Measurements from ENCODE around the gene SYNJ2. TPM values are rescaled to one million over a fixed set of nuclear protein-coding genes. Genes with fewer than 3 reads are reported as not detected.
A peak's percentile ranks its signal among the peaks of the same experiment; 100 is the strongest.

Gene SYNJ2
- total RNA-seq, 1 experiment from 2014 or later, result 24.5 TPM

GRCh38 chr6:157998707-157999167 lies 17.1 kb downstream of the SYNJ2 start:
- H3K56ac ChIP-seq (ENCODE audit: insufficient read length, low read depth, low read length), result no peak overlapping the region
- H3K27me3 Mint-ChIP-seq (ENCODE audit: low read depth), result no peaks in the 10 kb centered on the region; the same call in 1 of the 2 replicates
- DNase-seq, result no peak
- TF ChIP-seq CTCF (conservative IDR thresholded peaks at IDR 0.05), result no peak
- no peak overlapping the region for H3K23ac ChIP-seq (ENCODE audit: insufficient read length, low read depth, low read length)
- no peak overlapping the region for H4K5ac ChIP-seq (ENCODE audit: insufficient read length, low read depth, low read length)
- H4K20me1 ChIP-seq (ENCODE audit: control insufficient read depth, insufficient read depth, insufficient read length), result no peaks in the 10 kb centered on the region
- no peak overlapping the region for H2BK120ac ChIP-seq (ENCODE audit: low read depth, low read length, poor library complexity, severe bottlenecking)
- H3K23me2 ChIP-seq (ENCODE audit: insufficient read length, low read depth, low read length, poor library complexity, severe bottlenecking), result no peaks in the 10 kb centered on the region
- H3K14ac ChIP-seq (ENCODE audit: insufficient read depth, low read length), result no peak overlapping the region
- H4K91ac ChIP-seq (ENCODE audit: insufficient read length, low read depth, low read length), result no peak overlapping the region
- no peak overlapping the region for H4K8ac ChIP-seq (replicated peaks; ENCODE audit: insufficient read length, low read depth, low read length)
- no peak overlapping the region for H3K9ac ChIP-seq (ENCODE audit: extremely low read depth, insufficient read length, low read length)
- H3K4me1 Mint-ChIP-seq, result peaks cover 59 to 66% of the 10 kb centered on the region in 2 experiments
- H3K18ac ChIP-seq (ENCODE audit: insufficient read length, low read depth, low read length), result no peak overlapping the region
- H3K4me1 ChIP-seq (ENCODE audit: insufficient read depth, low read length), result peaks cover 20% of the 10 kb centered on the region; the same call in 1 of the 2 replicates
- no peak overlapping the region for H3K4me3 Mint-ChIP-seq
- peaks cover 0 to 4% of the 10 kb centered on the region in 2 experiments; a peak in 1 of 5 replicates for H3K9me3 Mint-ChIP-seq
- H3K9me3 ChIP-seq (ENCODE audit: control insufficient read depth, low read depth, low read length), result no peaks in the 10 kb centered on the region
- H2BK12ac ChIP-seq (ENCODE audit: insufficient read length, low read depth, low read length), result no peak overlapping the region
- H2BK5ac ChIP-seq (ENCODE audit: insufficient read length, low read length), result no peak overlapping the region
- H3T11ph ChIP-seq (ENCODE audit: low read length), result no peak overlapping the region
- peaks cover 5% of the 10 kb centered on the region; the same call in 1 of the 2 replicates for H3K79me2 ChIP-seq (ENCODE audit: insufficient read depth, low read length)
- no peak overlapping the region for H2AK5ac ChIP-seq (ENCODE audit: insufficient read length, low read length)
- peak overlapping the region in 1 of 3 experiments; percentile 16; a peak in 1 of 7 replicates for H3K27ac Mint-ChIP-seq
- no peak overlapping the region for H2BK20ac ChIP-seq (ENCODE audit: low read depth, low read length, poor library complexity, severe bottlenecking)
- H3K27ac ChIP-seq (ENCODE audit: insufficient read length, low read depth, low read length), result no peak overlapping the region
- H2BK15ac ChIP-seq (ENCODE audit: low read depth, low read length), result no peak overlapping the region
- H3K79me1 ChIP-seq (ENCODE audit: insufficient read depth, low read depth, low read length, poor library complexity, severe bottlenecking), result no peaks in the 10 kb centered on the region
- H3K36me3 Mint-ChIP-seq (ENCODE audit: insufficient read depth in 1 of 3, low read depth in 3 of 3), result peaks cover 6 to 14% (median 11%) of the 10 kb centered on the region in 3 experiments
- H2AFZ ChIP-seq (ENCODE audit: low read length), result no peak overlapping the region
- no CpG with 5 or more reads among the region's 7 CpGs for WGBS (ENCODE audit: extremely low coverage, insufficient read length, low lambda C conversion rate)
- no peaks in the 10 kb centered on the region for H3K27me3 ChIP-seq (ENCODE audit: insufficient read depth, low read length)
- H3K4ac ChIP-seq (ENCODE audit: low read depth, low read length), result no peak overlapping the region
- H3K4me2 ChIP-seq (ENCODE audit: insufficient read depth, insufficient read length, low read length), result no peak overlapping the region
